Body of pancreas (tissue), 4 donors: ENCODE data around the gene IGF1R.
A peak's percentile ranks its signal among the peaks of the same experiment; 100 is the strongest.

ENCODE experiments used
- POLR2A ChIP-seq, 3 donors: fragments of 450-650 bp; IDR thresholded peaks; one replicate each; pipeline ENCODE4 v1.6.1; 2016; ENCODE audit warnings: antibody characterized with exemption in 3 of 3, mild to moderate bottlenecking in 2 of 3
- TF ChIP-seq, protein P1 (sequence below), 7 experiments: fragments of 450-650 bp in 4 of 7; fragments of 200-600 bp in 3 of 7; sonication (generic) in 3 of 7; IDR thresholded peaks; one replicate each; pipeline ENCODE4 v1.5.1; 2016 to 2019; ENCODE audit warnings: antibody characterized with exemption in 7 of 7

DNA sequence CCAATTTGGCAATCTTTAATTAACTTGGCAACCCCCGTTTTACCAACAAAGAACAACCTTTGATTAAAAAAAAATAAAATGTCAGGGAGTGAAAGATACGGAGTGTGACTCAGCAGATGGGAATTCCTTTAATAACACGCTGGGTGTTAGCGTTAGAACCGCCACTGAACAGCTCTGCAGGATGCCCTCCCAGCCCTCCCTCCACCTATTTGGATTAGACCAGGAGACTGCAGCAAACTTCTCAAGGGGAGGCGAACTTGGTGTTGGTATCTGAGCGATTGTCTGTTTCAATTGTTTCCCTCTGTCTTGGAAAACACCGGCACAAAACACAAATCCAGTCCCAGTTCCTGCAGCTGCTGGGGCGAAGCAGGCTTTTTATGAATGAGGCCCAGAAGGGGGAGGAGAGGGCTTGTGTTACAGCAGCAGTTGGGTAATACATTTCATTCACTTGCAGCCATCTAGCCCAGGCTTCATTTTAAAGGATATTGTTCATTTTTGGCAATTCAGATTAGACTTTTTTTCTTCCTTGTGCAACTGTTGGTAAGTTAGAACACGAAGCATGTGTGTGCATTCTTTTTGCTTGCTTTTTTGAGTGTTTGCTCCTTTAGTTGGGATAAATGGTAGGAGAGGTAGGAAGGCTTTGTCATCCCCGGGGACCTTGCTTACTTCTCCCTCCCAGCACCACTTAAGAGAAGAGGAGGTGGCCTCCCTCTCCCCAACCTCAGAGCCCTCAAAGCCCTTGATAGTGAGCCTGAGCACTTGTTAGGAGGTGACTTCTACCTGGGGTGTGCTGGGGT is 152.3 kb downstream of the IGF1R start:
- TF ChIP-seq, protein P1, sequence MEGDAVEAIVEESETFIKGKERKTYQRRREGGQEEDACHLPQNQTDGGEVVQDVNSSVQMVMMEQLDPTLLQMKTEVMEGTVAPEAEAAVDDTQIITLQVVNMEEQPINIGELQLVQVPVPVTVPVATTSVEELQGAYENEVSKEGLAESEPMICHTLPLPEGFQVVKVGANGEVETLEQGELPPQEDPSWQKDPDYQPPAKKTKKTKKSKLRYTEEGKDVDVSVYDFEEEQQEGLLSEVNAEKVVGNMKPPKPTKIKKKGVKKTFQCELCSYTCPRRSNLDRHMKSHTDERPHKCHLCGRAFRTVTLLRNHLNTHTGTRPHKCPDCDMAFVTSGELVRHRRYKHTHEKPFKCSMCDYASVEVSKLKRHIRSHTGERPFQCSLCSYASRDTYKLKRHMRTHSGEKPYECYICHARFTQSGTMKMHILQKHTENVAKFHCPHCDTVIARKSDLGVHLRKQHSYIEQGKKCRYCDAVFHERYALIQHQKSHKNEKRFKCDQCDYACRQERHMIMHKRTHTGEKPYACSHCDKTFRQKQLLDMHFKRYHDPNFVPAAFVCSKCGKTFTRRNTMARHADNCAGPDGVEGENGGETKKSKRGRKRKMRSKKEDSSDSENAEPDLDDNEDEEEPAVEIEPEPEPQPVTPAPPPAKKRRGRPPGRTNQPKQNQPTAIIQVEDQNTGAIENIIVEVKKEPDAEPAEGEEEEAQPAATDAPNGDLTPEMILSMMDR (IDR thresholded peaks at IDR 0.05): peak in 1 of 7 experiments; percentile 10
- TF ChIP-seq POLR2A (IDR thresholded peaks at IDR 0.05): no peak
